Adrenal gland (tissue), 5 donors: ENCODE data around the gene TMEM271.

Source experiments
- CTCF ChIP-seq, 6 experiments: fragments of 450-650 bp in 4 of 6; fragments of 200-600 bp in 2 of 6; sonication (generic) in 1 of 6; IDR thresholded peaks; 1 replicate in 5 of 6; 2 replicates in 1 of 6; pipeline versions ENCODE4 v1.5.1 to v1.8.0; 2016 to 2021; ENCODE audit warnings: antibody characterized with exemption in 6 of 6, mild to moderate bottlenecking in 2 of 6, moderate library complexity in 1 of 6
- POLR2A ChIP-seq, 2 donors: fragments of 450-650 bp; IDR thresholded peaks; one replicate each; pipeline ENCODE4 v1.6.1; 2017; ENCODE audit warnings: antibody characterized with exemption in 2 of 2, mild to moderate bottlenecking in 2 of 2, moderate library complexity in 1 of 2
- donor health status: DM: no; HTN: no; CAD: no.

- TF ChIP-seq CTCF (IDR thresholded peaks at IDR 0.05), result no peak
- no peak for TF ChIP-seq POLR2A (IDR thresholded peaks at IDR 0.05)
Observed at GRCh38 chr4:544386-545105, 31.5 kb downstream of the TMEM271 start.
